T-cell (primary cell): Measurements from ENCODE around the gene ANO2. TPM values are rescaled to one million over a fixed set of nuclear protein-coding genes. Genes with fewer than 3 reads are reported as not detected.
"Not testable (repeated sequence)": the region's sequence is repeated elsewhere in the genome, so short reads cannot be mapped to it uniquely, and the experiment has no call there.

Experiments
- ATAC-seq, 4 experiments: fragments of 200-7000 bp in 3 of 4; fragments of 150-1000 bp in 1 of 4; cut with Tn5 transposase; replicated peaks in 1 of 4; 1 replicate in 3 of 4; 2 replicates in 1 of 4; pipeline ENCODE4 v1.10.0; 2021; ENCODE audit warnings: moderate library complexity in 3 of 4, mild to moderate bottlenecking in 2 of 4, moderate number of reproducible peaks in 1 of 4
- CTCF ChIA-PET, 2 donors: fragments of 300-600 bp; sonication (Branson Sonifier 250); formaldehyde crosslinking; loops; one replicate each; lab custom pipeline; 2022; ENCODE audit warnings: antibody characterized with exemption in 2 of 2; lab: Charles Lee
- POLR2A ChIA-PET, 2 donors: fragments of 300-600 bp; sonication (Branson Sonifier 250); formaldehyde crosslinking; loops; one replicate each; lab custom pipeline; 2022; ENCODE audit warnings: antibody characterized with exemption in 2 of 2; lab: Charles Lee
- DNase-seq, 35 experiments: peaks; one replicate each; pipeline versions ENCODE4 v3.0.0 to v3.0.0-alpha.2; 2013 to 2023
- H3K27ac ChIP-seq: one replicate; pipeline ENCODE4 v1.5.1; 2013; ENCODE audit warnings: low read length
- H3K27me3 ChIP-seq, 2 experiments: replicated peaks in 1 of 2; 1 replicate in 1 of 2; 2 replicates in 1 of 2; pipeline versions ENCODE4 v1.6.1 to v1.7.0; 2013; ENCODE audit warnings: low read length in 1 of 2, mixed read lengths in 1 of 2; ENCODE audit not compliant: control insufficient read depth in 2 of 2, insufficient read depth in 2 of 2; ENCODE audit errors: extremely low read depth in 1 of 2
- H3K36me3 ChIP-seq, 2 donors: 1 replicate in 1 of 2; 2 replicates in 1 of 2; pipeline versions ENCODE4 v1.6.1 to v1.7.0; 2013; ENCODE audit warnings: low read length in 1 of 2; ENCODE audit not compliant: control insufficient read depth in 2 of 2, insufficient read depth in 1 of 2; ENCODE audit errors: extremely low read depth in 1 of 2
- H3K4me1 ChIP-seq, 2 experiments: 1 replicate in 1 of 2; 2 replicates in 1 of 2; pipeline versions ENCODE4 v1.6.1 to v1.7.0; 2013; ENCODE audit warnings: low read length in 2 of 2, mixed read lengths in 1 of 2; ENCODE audit not compliant: insufficient read depth in 2 of 2, control insufficient read depth in 1 of 2; ENCODE audit errors: extremely low read depth in 1 of 2
- H3K4me3 ChIP-seq, 2 donors: 1 replicate in 1 of 2; 2 replicates in 1 of 2; pipeline versions ENCODE4 v1.5.1 to v1.7.0; 2013; ENCODE audit warnings: mild to moderate bottlenecking in 2 of 2, low read length in 1 of 2, moderate library complexity in 1 of 2; ENCODE audit not compliant: control insufficient read depth in 1 of 2; ENCODE audit errors: extremely low read depth in 1 of 2
- H3K9me3 ChIP-seq: 2 replicates; pipeline ENCODE4 v1.7.0; 2013
- H3K27ac Mint-ChIP-seq, 2 donors: one replicate each; pipeline ENCODE4 v1.8.0; 2020 to 2021; ENCODE audit warnings: mild to moderate bottlenecking in 2 of 2, mixed read lengths in 2 of 2
- H3K27me3 Mint-ChIP-seq, 2 donors: one replicate each; pipeline ENCODE4 v1.8.0; 2021 to 2022; ENCODE audit warnings: mixed read lengths in 2 of 2
- H3K36me3 Mint-ChIP-seq: one replicate; pipeline ENCODE4 v1.8.0; 2021; ENCODE audit warnings: mixed read lengths
- H3K4me1 Mint-ChIP-seq, 3 donors: one replicate each; pipeline ENCODE4 v1.8.0; 2020 to 2022; ENCODE audit warnings: mixed read lengths in 3 of 3, mild to moderate bottlenecking in 1 of 3
- H3K4me3 Mint-ChIP-seq, 3 donors: one replicate each; pipeline ENCODE4 v1.8.0; 2020 to 2022; ENCODE audit warnings: mild to moderate bottlenecking in 3 of 3, mixed read lengths in 3 of 3, moderate library complexity in 3 of 3
- H3K9me3 Mint-ChIP-seq, 3 donors: one replicate each; pipeline ENCODE4 v1.8.0; 2020 to 2022; ENCODE audit warnings: mixed read lengths in 3 of 3
- WGBS: methylation state at CpG from one replicate; pipeline ENCODE4 v1.1.5; 2013; ENCODE audit warnings: missing lambda C conversion rate; ENCODE audit not compliant: insufficient coverage; 5-methylcytosine and 5-hydroxymethylcytosine counted together
- total RNA-seq, 35 experiments: library from RNA in 6 of 35; stranded (reverse) in 6 of 35; fragments of 120-200 nt in 1 of 35; gene quantifications; one replicate each; pipeline versions ENCODE4 v1.2.1 to v1.2.4 and lab custom pipeline; 2013 to 2026

The ANO2 gene
- total RNA-seq, 5 donors from 2014 or later (not counting 1 experiment from before 2014, with no cell fraction given): not detected

- H3K4me3 ChIP-seq: no peak overlapping the region
- H3K4me1 ChIP-seq: no peaks in the 10 kb centered on the region
- no peaks in the 10 kb centered on the region for H3K9me3 ChIP-seq
- CTCF ChIA-PET: no interaction called here
- Mint-ChIP-seq H3K4me3 (no peak overlapping the region), H3K36me3 (no peaks in the 10 kb centered on the region), H3K27ac (no peak overlapping the region), H3K4me1 (no peaks in the 10 kb centered on the region), H3K27me3 (peaks cover 15 to 30% of the 10 kb centered on the region in 2 donors), H3K9me3 (peaks cover 8 to 11% (median 8%) of the 10 kb centered on the region in 3 donors)
- DNase-seq: no peak
- no peaks in the 10 kb centered on the region for H3K36me3 ChIP-seq
- WGBS: 83% methylated on average over 5 of the region's 5 CpGs
- H3K27me3 ChIP-seq: peaks cover 0 to 13% of the 10 kb centered on the region in 2 experiments
- ATAC-seq: no peak
- POLR2A ChIA-PET: no interaction called here
- H3K27ac ChIP-seq: no peak overlapping the region
Observed at GRCh38 chr12:5549011-5549410, 396.0 kb downstream of the ANO2 start.

GRCh38 chr12:5548152-5548943, 396.7 kb downstream of the ANO2 start:
- H3K27me3 Mint-ChIP-seq: peaks cover 15 to 30% of the 10 kb centered on the region in 2 donors
- Histone ChIP-seq H3K36me3 (no peaks in the 10 kb centered on the region), H3K4me3 (no peak overlapping the region), H3K9me3 (no peaks in the 10 kb centered on the region), H3K27me3 (peaks cover 0 to 13% of the 10 kb centered on the region in 2 experiments), H3K4me1 (no peaks in the 10 kb centered on the region), H3K27ac (no peak overlapping the region)
- DNase-seq: no peak
- H3K36me3 Mint-ChIP-seq: no peaks in the 10 kb centered on the region
- 68% methylated on average over 4 of the region's 8 CpGs for WGBS
- ChIA-PET CTCF (no interaction called here), POLR2A (no interaction called here)
- H3K4me1 Mint-ChIP-seq: no peaks in the 10 kb centered on the region
- H3K27ac Mint-ChIP-seq: no peak overlapping the region
- no peak for ATAC-seq
- H3K9me3 Mint-ChIP-seq: peaks cover 8 to 17% (median 12%) of the 10 kb centered on the region in 3 donors
- H3K4me3 Mint-ChIP-seq: no peak overlapping the region

GRCh38 chr12:5546616-5547015, 398.4 kb downstream of the ANO2 start:
- ChIA-PET POLR2A (no interaction called here), CTCF (no interaction called here)
- Histone ChIP-seq H3K27me3 (peaks cover 0 to 11% of the 10 kb centered on the region in 2 experiments), H3K27ac (no peak overlapping the region), H3K36me3 (no peaks in the 10 kb centered on the region), H3K4me3 (no peak overlapping the region), H3K9me3 (no peaks in the 10 kb centered on the region), H3K4me1 (no peaks in the 10 kb centered on the region)
- H3K27me3 Mint-ChIP-seq: peaks cover 15 to 36% of the 10 kb centered on the region in 2 donors
- no peaks in the 10 kb centered on the region for H3K36me3 Mint-ChIP-seq
- H3K9me3 Mint-ChIP-seq: peaks cover 12 to 26% (median 16%) of the 10 kb centered on the region in 3 donors
- DNase-seq: no peak
- ATAC-seq: no peak
- H3K4me3 Mint-ChIP-seq: no peak overlapping the region
- WGBS: 77% methylated on average over 6 of the region's 6 CpGs
- H3K27ac Mint-ChIP-seq: no peak overlapping the region
- H3K4me1 Mint-ChIP-seq: no peaks in the 10 kb centered on the region

GRCh38 chr12:5537771-5538170, 407.3 kb downstream of the ANO2 start:
- Mint-ChIP-seq H3K4me1 (no peaks in the 10 kb centered on the region), H3K36me3 (no peaks in the 10 kb centered on the region), H3K4me3 (no peak overlapping the region), H3K27me3 (peaks cover 11 to 30% of the 10 kb centered on the region in 2 donors), H3K9me3 (peaks cover 2 to 18% (median 6%) of the 10 kb centered on the region in 3 donors), H3K27ac (no peak overlapping the region)
- no peaks in the 10 kb centered on the region for H3K9me3 ChIP-seq
- DNase-seq: no peak
- no CpG with 5 or more reads among the region's 8 CpGs for WGBS
- no peaks in the 10 kb centered on the region for H3K36me3 ChIP-seq
- no peak overlapping the region for H3K27ac ChIP-seq
- no peak for ATAC-seq
- no peaks in the 10 kb centered on the region for H3K4me1 ChIP-seq
- CTCF ChIA-PET: no interaction called here
- POLR2A ChIA-PET: no interaction called here
- H3K4me3 ChIP-seq: no peak overlapping the region
- H3K27me3 ChIP-seq: peaks cover 2 to 4% of the 10 kb centered on the region in 2 experiments

GRCh38 chr12:5537026-5537615, 407.9 kb downstream of the ANO2 start:
- 0% methylated on average over 1 of the region's 13 CpGs for WGBS
- H3K4me1 Mint-ChIP-seq, CTCF ChIA-PET, POLR2A ChIA-PET, H3K27ac Mint-ChIP-seq, H3K4me3 Mint-ChIP-seq, H3K27ac ChIP-seq, H3K36me3 Mint-ChIP-seq, H3K36me3 ChIP-seq, DNase-seq, H3K9me3 ChIP-seq, H3K27me3 ChIP-seq, H3K4me1 ChIP-seq, H3K4me3 ChIP-seq, ATAC-seq: not testable (repeated sequence)
- Mint-ChIP-seq H3K9me3 (peaks cover 0 to 15% (median 11%) of the 10 kb centered on the region in 3 donors), H3K27me3 (peaks cover 13 to 32% of the 10 kb centered on the region in 2 donors)

- Mint-ChIP-seq H3K27ac (no peak overlapping the region), H3K27me3 (peaks cover 12 to 32% of the 10 kb centered on the region in 2 donors), H3K36me3 (no peaks in the 10 kb centered on the region), H3K4me3 (no peak overlapping the region), H3K4me1 (no peaks in the 10 kb centered on the region), H3K9me3 (peaks cover 4 to 15% (median 9%) of the 10 kb centered on the region in 3 donors)
- ATAC-seq (no peak), DNase-seq (no peak)
- H3K4me1 ChIP-seq: no peaks in the 10 kb centered on the region
- H3K27ac ChIP-seq: no peak overlapping the region
- no peaks in the 10 kb centered on the region for H3K9me3 ChIP-seq
- H3K4me3 ChIP-seq: no peak overlapping the region
- ChIA-PET POLR2A (no interaction called here), CTCF (no interaction called here)
- no peaks in the 10 kb centered on the region for H3K36me3 ChIP-seq
- peaks cover 2 to 4% of the 10 kb centered on the region in 2 experiments for H3K27me3 ChIP-seq
- no CpG with 5 or more reads among the region's 3 CpGs for WGBS
Observed at GRCh38 chr12:5535541-5535940, 409.5 kb downstream of the ANO2 start.
